ENCODE results near the gene TMEM129. TPM values are rescaled to one million over a fixed set of nuclear protein-coding genes. Genes with fewer than 3 reads are reported as not detected.

The TMEM129 gene
- total and polyA plus RNA-seq, 10 of the 15 experiments (the other 5 are each of a cell fraction or from before 2014, with no cell fraction given): 0.19 to 24.9 (median 13.2) TPM

GRCh38 chr4:1750381-1751154, 29.4 kb upstream of the TMEM129 start (continued):
- TF ChIP-seq, protein P1, sequence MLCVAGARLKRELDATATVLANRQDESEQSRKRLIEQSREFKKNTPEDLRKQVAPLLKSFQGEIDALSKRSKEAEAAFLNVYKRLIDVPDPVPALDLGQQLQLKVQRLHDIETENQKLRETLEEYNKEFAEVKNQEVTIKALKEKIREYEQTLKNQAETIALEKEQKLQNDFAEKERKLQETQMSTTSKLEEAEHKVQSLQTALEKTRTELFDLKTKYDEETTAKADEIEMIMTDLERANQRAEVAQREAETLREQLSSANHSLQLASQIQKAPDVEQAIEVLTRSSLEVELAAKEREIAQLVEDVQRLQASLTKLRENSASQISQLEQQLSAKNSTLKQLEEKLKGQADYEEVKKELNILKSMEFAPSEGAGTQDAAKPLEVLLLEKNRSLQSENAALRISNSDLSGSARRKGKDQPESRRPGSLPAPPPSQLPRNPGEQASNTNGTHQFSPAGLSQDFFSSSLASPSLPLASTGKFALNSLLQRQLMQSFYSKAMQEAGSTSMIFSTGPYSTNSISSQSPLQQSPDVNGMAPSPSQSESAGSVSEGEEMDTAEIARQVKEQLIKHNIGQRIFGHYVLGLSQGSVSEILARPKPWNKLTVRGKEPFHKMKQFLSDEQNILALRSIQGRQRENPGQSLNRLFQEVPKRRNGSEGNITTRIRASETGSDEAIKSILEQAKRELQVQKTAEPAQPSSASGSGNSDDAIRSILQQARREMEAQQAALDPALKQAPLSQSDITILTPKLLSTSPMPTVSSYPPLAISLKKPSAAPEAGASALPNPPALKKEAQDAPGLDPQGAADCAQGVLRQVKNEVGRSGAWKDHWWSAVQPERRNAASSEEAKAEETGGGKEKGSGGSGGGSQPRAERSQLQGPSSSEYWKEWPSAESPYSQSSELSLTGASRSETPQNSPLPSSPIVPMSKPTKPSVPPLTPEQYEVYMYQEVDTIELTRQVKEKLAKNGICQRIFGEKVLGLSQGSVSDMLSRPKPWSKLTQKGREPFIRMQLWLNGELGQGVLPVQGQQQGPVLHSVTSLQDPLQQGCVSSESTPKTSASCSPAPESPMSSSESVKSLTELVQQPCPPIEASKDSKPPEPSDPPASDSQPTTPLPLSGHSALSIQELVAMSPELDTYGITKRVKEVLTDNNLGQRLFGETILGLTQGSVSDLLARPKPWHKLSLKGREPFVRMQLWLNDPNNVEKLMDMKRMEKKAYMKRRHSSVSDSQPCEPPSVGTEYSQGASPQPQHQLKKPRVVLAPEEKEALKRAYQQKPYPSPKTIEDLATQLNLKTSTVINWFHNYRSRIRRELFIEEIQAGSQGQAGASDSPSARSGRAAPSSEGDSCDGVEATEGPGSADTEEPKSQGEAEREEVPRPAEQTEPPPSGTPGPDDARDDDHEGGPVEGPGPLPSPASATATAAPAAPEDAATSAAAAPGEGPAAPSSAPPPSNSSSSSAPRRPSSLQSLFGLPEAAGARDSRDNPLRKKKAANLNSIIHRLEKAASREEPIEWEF (IDR thresholded peaks at IDR 0.05; ENCODE audit: insufficient replicate concordance, low read depth, low read length): no peak

- POLR2A ChIA-PET: no interaction called here
- no peak for ATAC-seq
- Histone ChIP-seq H3K27me3 (replicated peaks in 1 of 2; ENCODE audit: control insufficient read depth in 2 of 2, insufficient read depth in 2 of 2, low read length in 1 of 2) (no peaks in the 10 kb centered on the region), H4K20me1 (ENCODE audit: control insufficient read depth, insufficient read depth) (no peaks in the 10 kb centered on the region), H2AFZ (ENCODE audit: control insufficient read depth, low read depth, low read length) (no peak overlapping the region), H3K9ac (ENCODE audit: control insufficient read depth, insufficient read depth, low read length) (no peak overlapping the region), H3K4me2 (ENCODE audit: control insufficient read depth, insufficient read depth) (no peak overlapping the region), H3K27ac (ENCODE audit: control insufficient read depth, insufficient read depth) (no peak overlapping the region), H3K36me3 (ENCODE audit: control insufficient read depth in 2 of 2, insufficient read depth in 2 of 2, low read length in 1 of 2) (peaks cover 0 to 2% of the 10 kb centered on the region in 2 experiments; a peak in 3 of 4 replicates), H3K4me3 (no peak overlapping the region), H3K79me2 (ENCODE audit: control insufficient read depth, insufficient read depth, low read length) (no peaks in the 10 kb centered on the region), H3K4me1 (ENCODE audit: control insufficient read depth, insufficient read depth, low read length) (no peaks in the 10 kb centered on the region), H3K9me3 (replicated peaks; ENCODE audit: control insufficient read depth, insufficient read depth, low read length) (no peaks in the 10 kb centered on the region)
- in situ Hi-C loops (cut with MboI) (no loop called here), intact Hi-C loops (cut with micrococcal nuclease; ENCODE audit: unreplicated experiment) (loop anchor here (5.0 kb wide), 1 partner anchor 437 kb away; no protein-coding TSS in a partner anchor)
- RAD21 ChIA-PET (ENCODE audit: unreplicated experiment): interaction anchor here (0.7 kb wide), 1 partner anchor 144 kb away, joined by 4 read pairs; no protein-coding TSS in a partner anchor
- FAIRE-seq: no peak
- WGBS (ENCODE audit: insufficient coverage, insufficient replicate concordance, low lambda C conversion rate, missing lambda C conversion rate): 35% methylated on average over 14 of the region's 14 CpGs
- DNase-seq (ENCODE audit: low read depth, low spot score): no peak
- SMC1A ChIA-PET (ENCODE audit: uncharacterized antibody, unreplicated experiment): no interaction called here
- no peak for TF ChIP-seq GATAD2B (conservative IDR thresholded peaks at IDR 0.05; ENCODE audit: low read depth)
- no peak for TF ChIP-seq ZZZ3 (IDR thresholded peaks at IDR 0.05; ENCODE audit: control insufficient read depth, insufficient read length, low read depth)
- no peak for TF ChIP-seq CEBPB (IDR thresholded peaks at IDR 0.05; ENCODE audit: borderline replicate concordance in 1 of 2, low read depth in 2 of 2, low read length in 2 of 2)
- no peak for TF ChIP-seq SUZ12 (IDR thresholded peaks at IDR 0.05; ENCODE audit: unreplicated experiment)
- TF ChIP-seq ZNF687 (IDR thresholded peaks at IDR 0.05): no peak
- no peak for TF ChIP-seq NR2F1 (conservative IDR thresholded peaks at IDR 0.05)
- CTCF ChIA-PET: interaction anchor here (1.0 to 2.1 kb wide), 3 partner anchors 20 to 60 kb away, joined by 3 to 4 read pairs (median 3); no protein-coding TSS in a partner anchor
- no TSS peak for BruUV-seq (replicated peaks)
Observed at GRCh38 chr4:1749826-1750225, 28.7 kb upstream of the TMEM129 start.

All from GM12878 (cell line).